ENCODE data around the gene RUNX1. TPM values are rescaled to one million over a fixed set of nuclear protein-coding genes. Genes with fewer than 3 reads are reported as not detected.

RUNX1 gene
- total RNA-seq, 3 donors from 2014 or later, result 24.8 to 165 (median 127) TPM

DNA sequence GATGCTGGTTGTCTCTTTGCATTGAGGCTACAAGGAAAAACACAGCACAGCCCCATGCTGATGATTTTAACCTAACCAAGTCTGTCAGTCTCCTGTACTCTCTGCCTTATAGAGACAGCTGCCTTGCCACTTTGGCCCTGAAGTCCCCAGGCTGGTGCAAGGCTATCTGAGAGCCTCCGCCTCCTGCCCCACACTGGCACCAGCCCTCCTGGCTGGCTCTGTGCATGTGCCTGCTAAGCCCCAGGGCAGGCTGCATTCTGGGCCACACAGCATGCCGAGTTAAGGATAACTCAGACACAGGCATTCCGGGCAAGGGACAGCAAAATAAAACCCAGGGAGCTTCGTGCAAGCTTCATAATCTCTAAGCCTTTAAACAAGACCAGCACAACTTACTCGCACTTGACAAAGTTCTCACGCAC lies 910 bp downstream of the RUNX1 start:
- Histone ChIP-seq H3K4me3 (peak overlapping the region; percentile 25 to 40 (median 26)), H3K27ac (peak overlapping the region; percentile 21 to 41), H3K36me3 (no peaks in the 10 kb centered on the region), H3K4me1 (peaks cover 0 to 6% of the 10 kb centered on the region in 2 donors), H3K27me3 (no peaks in the 10 kb centered on the region), H3K9me3 (no peaks in the 10 kb centered on the region)
- no peak for DNase-seq (ENCODE audit: low spot score in 2 of 2)
- TF ChIP-seq POLR2A (IDR thresholded peaks at IDR 0.05), result no peak
- no peak for TF ChIP-seq POLR2AphosphoS5 (IDR thresholded peaks at IDR 0.05)
- TF ChIP-seq, protein P1, sequence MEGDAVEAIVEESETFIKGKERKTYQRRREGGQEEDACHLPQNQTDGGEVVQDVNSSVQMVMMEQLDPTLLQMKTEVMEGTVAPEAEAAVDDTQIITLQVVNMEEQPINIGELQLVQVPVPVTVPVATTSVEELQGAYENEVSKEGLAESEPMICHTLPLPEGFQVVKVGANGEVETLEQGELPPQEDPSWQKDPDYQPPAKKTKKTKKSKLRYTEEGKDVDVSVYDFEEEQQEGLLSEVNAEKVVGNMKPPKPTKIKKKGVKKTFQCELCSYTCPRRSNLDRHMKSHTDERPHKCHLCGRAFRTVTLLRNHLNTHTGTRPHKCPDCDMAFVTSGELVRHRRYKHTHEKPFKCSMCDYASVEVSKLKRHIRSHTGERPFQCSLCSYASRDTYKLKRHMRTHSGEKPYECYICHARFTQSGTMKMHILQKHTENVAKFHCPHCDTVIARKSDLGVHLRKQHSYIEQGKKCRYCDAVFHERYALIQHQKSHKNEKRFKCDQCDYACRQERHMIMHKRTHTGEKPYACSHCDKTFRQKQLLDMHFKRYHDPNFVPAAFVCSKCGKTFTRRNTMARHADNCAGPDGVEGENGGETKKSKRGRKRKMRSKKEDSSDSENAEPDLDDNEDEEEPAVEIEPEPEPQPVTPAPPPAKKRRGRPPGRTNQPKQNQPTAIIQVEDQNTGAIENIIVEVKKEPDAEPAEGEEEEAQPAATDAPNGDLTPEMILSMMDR (IDR thresholded peaks at IDR 0.05), result no peak
- intact Hi-C loops (cut with DNase I; ENCODE audit: low total_unique reads), result no loop called here

DNA sequence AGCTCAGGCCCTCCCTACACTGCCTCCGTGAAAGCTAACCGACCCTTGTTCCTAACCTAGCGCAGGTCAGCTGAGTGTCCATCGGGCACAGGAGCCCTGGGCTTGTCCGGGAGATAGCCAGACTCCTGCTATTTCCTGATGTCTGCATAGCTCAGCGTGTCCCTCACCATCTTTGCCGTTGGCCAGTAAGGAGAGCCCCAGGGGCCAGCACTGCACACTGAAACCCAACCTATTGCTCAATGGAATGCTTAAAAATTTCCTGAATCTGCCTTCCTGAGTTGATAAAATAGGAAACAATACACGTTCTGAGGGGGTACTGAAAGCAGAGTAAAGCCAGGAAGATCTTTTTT lies 2.2 kb downstream of the RUNX1 start:
- no peak for DNase-seq (ENCODE audit: low spot score in 2 of 2)
- TF ChIP-seq POLR2A (IDR thresholded peaks at IDR 0.05), result no peak
- TF ChIP-seq, protein P1 (IDR thresholded peaks at IDR 0.05), result no peak
- no peak for TF ChIP-seq POLR2AphosphoS5 (IDR thresholded peaks at IDR 0.05)
- no peaks in the 10 kb centered on the region for H3K9me3 ChIP-seq
- intact Hi-C loops (cut with DNase I; ENCODE audit: low total_unique reads), result no loop called here
- H3K27me3 ChIP-seq, result no peaks in the 10 kb centered on the region
- no peaks in the 10 kb centered on the region for H3K36me3 ChIP-seq
- peak overlapping the region; percentile 5 to 26 (median 25) for H3K4me3 ChIP-seq
- peak overlapping the region in 1 of 2 donors; percentile 38 for H3K27ac ChIP-seq
- H3K4me1 ChIP-seq, result peaks cover 0 to 6% of the 10 kb centered on the region in 2 donors

DNA sequence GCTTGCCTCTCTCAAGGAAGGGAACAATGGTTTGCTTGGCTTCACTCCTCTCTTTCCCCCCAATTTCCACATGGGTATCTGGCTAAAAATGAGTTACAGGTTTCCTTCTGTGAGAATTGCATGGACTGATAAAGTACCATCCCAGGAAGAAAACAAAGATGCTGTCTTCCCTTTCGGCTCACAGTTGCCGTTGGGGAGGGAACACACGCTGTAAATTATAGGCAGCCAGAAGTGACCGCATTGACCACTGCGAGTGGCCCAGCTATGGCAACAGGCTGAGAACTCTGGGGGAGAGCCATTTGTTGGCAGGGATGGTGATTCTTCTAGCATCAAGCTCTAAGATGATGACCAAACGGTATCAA lies 2.9 kb downstream of the RUNX1 start:
- Histone ChIP-seq H3K27me3 (no peaks in the 10 kb centered on the region), H3K4me1 (peaks cover 0 to 6% of the 10 kb centered on the region in 2 donors), H3K36me3 (no peaks in the 10 kb centered on the region), H3K4me3 (no peak overlapping the region), H3K9me3 (no peaks in the 10 kb centered on the region), H3K27ac (peak overlapping the region in 1 of 2 donors; percentile 38)
- intact Hi-C loops (cut with DNase I; ENCODE audit: low total_unique reads), result no loop called here
- DNase-seq (ENCODE audit: low spot score in 2 of 2), result no peak
- no peak for TF ChIP-seq POLR2A (IDR thresholded peaks at IDR 0.05)
- no peak for TF ChIP-seq POLR2AphosphoS5 (IDR thresholded peaks at IDR 0.05)
- TF ChIP-seq, protein P1 (IDR thresholded peaks at IDR 0.05), result no peak

DNA sequence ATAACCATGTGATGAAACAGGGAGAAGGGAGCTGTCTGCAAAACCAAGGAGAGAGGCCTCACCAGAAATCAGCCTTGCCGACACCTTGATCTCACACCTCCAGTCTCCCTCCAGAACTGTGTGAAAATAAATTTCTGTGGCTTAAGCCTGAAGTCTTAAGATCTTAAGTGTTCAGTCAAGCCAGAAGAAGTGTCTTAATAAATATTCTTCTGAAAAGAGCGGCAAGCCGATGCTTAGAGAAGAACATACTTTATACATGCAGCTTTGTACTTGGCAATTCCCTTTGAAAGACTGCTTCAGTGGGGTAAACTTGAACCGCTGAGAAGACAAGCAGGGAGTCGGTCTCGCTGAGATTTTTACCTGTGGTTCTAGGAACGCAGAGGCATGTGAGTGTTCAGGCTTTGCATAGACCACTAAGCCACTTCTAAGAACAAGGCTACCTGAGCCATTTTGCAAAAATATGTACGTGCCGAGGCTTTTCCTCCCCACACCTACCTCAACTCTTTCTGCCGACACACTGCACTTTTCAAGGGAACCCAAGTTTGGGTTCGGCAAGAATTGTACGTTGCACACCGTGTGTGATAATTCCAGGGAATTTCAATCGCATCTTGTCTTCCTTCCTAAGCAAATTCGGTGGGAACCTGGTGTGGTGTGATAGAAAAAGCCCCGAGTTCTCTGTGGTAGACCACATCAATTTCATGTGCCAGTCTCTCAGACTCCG lies 3.4 kb downstream of the RUNX1 start:
- TF ChIP-seq POLR2AphosphoS5 (IDR thresholded peaks at IDR 0.05) (no peak), POLR2A (IDR thresholded peaks at IDR 0.05) (no peak)
- TF ChIP-seq, protein P1 (IDR thresholded peaks at IDR 0.05), result no peak
- Histone ChIP-seq H3K36me3 (no peaks in the 10 kb centered on the region), H3K27ac (no peak overlapping the region), H3K9me3 (no peaks in the 10 kb centered on the region), H3K4me1 (peaks cover 0 to 6% of the 10 kb centered on the region in 2 donors), H3K27me3 (no peaks in the 10 kb centered on the region), H3K4me3 (no peak overlapping the region)
- no peak for DNase-seq (ENCODE audit: low spot score in 2 of 2)
- intact Hi-C loops (cut with DNase I; ENCODE audit: low total_unique reads), result no loop called here

DNA sequence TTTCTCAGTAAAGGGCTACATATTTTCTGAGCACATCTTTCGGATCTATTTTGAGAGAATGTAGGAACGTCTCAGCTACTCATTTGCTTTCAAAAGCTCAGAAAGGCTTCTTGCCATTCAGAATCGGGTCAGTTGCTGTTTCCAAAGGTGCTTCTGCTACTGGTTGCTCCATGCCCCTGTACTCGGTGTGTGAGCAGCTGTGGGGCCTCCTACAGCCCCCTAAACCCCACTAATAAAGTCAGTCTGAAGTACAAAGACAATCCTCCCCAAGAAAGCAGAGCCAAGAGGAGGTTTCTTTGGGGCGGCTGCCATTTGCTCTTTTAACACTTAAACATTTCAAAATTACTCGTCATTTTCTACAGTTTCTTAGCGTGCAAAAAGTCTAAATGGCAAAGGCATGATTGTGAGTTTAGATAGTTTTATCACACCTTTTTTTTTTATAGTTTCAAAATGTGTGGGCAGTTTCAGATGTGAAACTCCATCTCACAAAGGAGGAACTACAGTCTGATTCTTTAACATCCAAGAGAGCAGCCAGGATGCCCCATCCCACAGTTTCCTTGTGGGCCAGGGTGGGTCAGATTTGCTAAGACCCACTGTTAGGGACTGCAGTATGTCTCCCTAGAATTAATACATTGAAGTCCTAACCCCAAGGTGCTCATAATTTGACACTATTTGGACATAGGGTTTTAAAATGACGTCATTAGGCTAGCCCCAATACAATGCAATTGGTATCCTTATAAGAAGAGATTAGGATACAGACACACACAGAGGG lies 4.1 kb downstream of the RUNX1 start:
- no peaks in the 10 kb centered on the region for H3K27me3 ChIP-seq
- no peak for DNase-seq (ENCODE audit: low spot score in 2 of 2)
- no peaks in the 10 kb centered on the region for H3K36me3 ChIP-seq
- intact Hi-C loops (cut with DNase I; ENCODE audit: low total_unique reads), result no loop called here
- TF ChIP-seq POLR2AphosphoS5 (IDR thresholded peaks at IDR 0.05), result no peak
- no peak for TF ChIP-seq POLR2A (IDR thresholded peaks at IDR 0.05)
- TF ChIP-seq, protein P1 (IDR thresholded peaks at IDR 0.05), result no peak
- no peak overlapping the region for H3K27ac ChIP-seq
- peaks cover 0 to 6% of the 10 kb centered on the region in 2 donors for H3K4me1 ChIP-seq
- no peak overlapping the region for H3K4me3 ChIP-seq
- no peaks in the 10 kb centered on the region for H3K9me3 ChIP-seq
